Neural progenitor cell (in vitro differentiated cells): ENCODE data around the gene NLK. TPM values are rescaled to one million over a fixed set of nuclear protein-coding genes. Genes with fewer than 3 reads are reported as not detected.

Experiments used
- DNase-seq: peaks from one replicate; pipeline ENCODE4 v3.0.0-alpha.2; 2016; ENCODE audit warnings: low spot score
- H2AFZ ChIP-seq: fragments of 200-600 bp; sonication (generic); replicated peaks from 2 replicates; pipeline ENCODE4 v1.6.1; 2016; ENCODE audit warnings: antibody characterized with exemption
- H3F3A ChIP-seq: fragments of 200-600 bp; sonication (generic); 2 replicates; pipeline ENCODE4 v1.6.1; 2016; ENCODE audit warnings: antibody characterized with exemption, low read depth
- H3K27ac ChIP-seq: fragments of 200-600 bp; sonication (generic); 2 replicates; pipeline ENCODE4 v1.5.1; 2016; ENCODE audit warnings: mild to moderate bottlenecking
- H3K27me3 ChIP-seq: fragments of 200-600 bp; sonication (generic); 2 replicates; pipeline ENCODE4 v1.6.1; 2016; ENCODE audit warnings: mild to moderate bottlenecking, moderate library complexity
- H3K36me3 ChIP-seq: fragments of 200-600 bp; sonication (generic); 2 replicates; pipeline ENCODE4 v1.5.1; 2016
- H3K4me1 ChIP-seq: fragments of 200-600 bp; sonication (generic); 2 replicates; pipeline ENCODE4 v1.6.1; 2016; ENCODE audit warnings: mixed run types
- H3K4me2 ChIP-seq: fragments of 200-600 bp; sonication (generic); 2 replicates; pipeline ENCODE4 v1.6.1; 2016
- H3K4me3 ChIP-seq: fragments of 200-600 bp; sonication (generic); 2 replicates; pipeline ENCODE4 v1.5.1; 2016
- H3K79me2 ChIP-seq: fragments of 200-600 bp; sonication (generic); 2 replicates; pipeline ENCODE4 v1.6.1; 2016; ENCODE audit warnings: low read depth
- H3K9ac ChIP-seq: fragments of 200-600 bp; sonication (generic); 2 replicates; pipeline ENCODE4 v1.6.1; 2016
- H3K9me3 ChIP-seq: fragments of 200-600 bp; sonication (generic); 2 replicates; pipeline ENCODE4 v1.5.1; 2016; ENCODE audit warnings: low read depth
- H4K20me1 ChIP-seq: fragments of 200-600 bp; sonication (generic); 2 replicates; pipeline ENCODE4 v1.6.1; 2016; ENCODE audit warnings: low read depth
- H3K27ac Mint-ChIP-seq: 3 replicates; pipeline ENCODE4 v1.8.0; 2021; ENCODE audit warnings: mixed read lengths
- H3K27me3 Mint-ChIP-seq: 2 replicates; pipeline ENCODE4 v1.8.0; 2022; ENCODE audit warnings: low read depth, mild to moderate bottlenecking, inconsistent platforms, moderate library complexity, mixed read lengths; ENCODE audit not compliant: insufficient read depth
- H3K36me3 Mint-ChIP-seq: 3 replicates; pipeline ENCODE4 v1.8.0; 2021; ENCODE audit warnings: mixed read lengths
- H3K4me1 Mint-ChIP-seq: 3 replicates; pipeline ENCODE4 v1.8.0; 2021; ENCODE audit warnings: mixed read lengths
- H3K4me3 Mint-ChIP-seq: 3 replicates; pipeline ENCODE4 v1.8.0; 2021; ENCODE audit warnings: mild to moderate bottlenecking, moderate library complexity, mixed read lengths
- H3K9me3 Mint-ChIP-seq: 3 replicates; pipeline ENCODE4 v1.8.0; 2020; ENCODE audit warnings: mixed read lengths
- CTCF ChIP-seq: fragments of 200-600 bp; sonication (generic); IDR thresholded peaks from 2 replicates; pipeline ENCODE4 v1.5.1; 2017; ENCODE audit warnings: antibody characterized with exemption, mild to moderate bottlenecking
- EZH2 ChIP-seq: fragments of 200-600 bp; sonication (generic); IDR thresholded peaks from 2 replicates; pipeline ENCODE4 v1.6.1; 2017; ENCODE audit warnings: antibody characterized with exemption, mild to moderate bottlenecking, moderate library complexity
- EZH2phosphoT487 ChIP-seq: fragments of 200-600 bp; sonication (generic); IDR thresholded peaks from 2 replicates; pipeline ENCODE4 v1.6.1; 2017; ENCODE audit warnings: antibody characterized with exemption
- total RNA-seq: library from RNA; depleted of rRNA; stranded (reverse); fragments of >200 nt; gene quantifications from 2 replicates; pipeline ENCODE4 v1.2.3, GENCODE V29; 2015; ENCODE audit warnings: low replicate concordance

The NLK gene
- total RNA-seq, 1 donor from 2014 or later, result 61.7 TPM

GRCh38 chr17:28038802-28039201 is 3.7 kb upstream of the NLK start:
- H3K4me3 Mint-ChIP-seq, result no peak overlapping the region
- peaks cover 8% of the 10 kb centered on the region for H3K27me3 Mint-ChIP-seq
- no peak overlapping the region for H3K27ac Mint-ChIP-seq
- no peak overlapping the region for H3K4me3 ChIP-seq
- H3K36me3 Mint-ChIP-seq, result peaks cover 2% of the 10 kb centered on the region
- peaks cover 9% of the 10 kb centered on the region for H3F3A ChIP-seq
- peaks cover 23% of the 10 kb centered on the region for H3K4me1 Mint-ChIP-seq
- no peak for DNase-seq
- H3K9me3 Mint-ChIP-seq, result peaks cover 3% of the 10 kb centered on the region
- H3K4me2 ChIP-seq, result no peak overlapping the region
- TF ChIP-seq CTCF (no peak), EZH2phosphoT487 (no peak), EZH2 (no peak)
- peaks cover 20% of the 10 kb centered on the region for H3K79me2 ChIP-seq
- no peaks in the 10 kb centered on the region for H3K9me3 ChIP-seq
- H3K27me3 ChIP-seq, result no peaks in the 10 kb centered on the region
- no peak overlapping the region for H3K27ac ChIP-seq
- H2AFZ ChIP-seq, result no peak overlapping the region
- H3K36me3 ChIP-seq, result no peaks in the 10 kb centered on the region
- peaks cover 14% of the 10 kb centered on the region for H4K20me1 ChIP-seq
- H3K9ac ChIP-seq, result no peak overlapping the region
- peaks cover 15% of the 10 kb centered on the region for H3K4me1 ChIP-seq

- Mint-ChIP-seq H3K4me1 (peaks cover 25% of the 10 kb centered on the region), H3K9me3 (peaks cover 3% of the 10 kb centered on the region), H3K27ac (no peak overlapping the region), H3K36me3 (peaks cover 3% of the 10 kb centered on the region), H3K27me3 (peaks cover 9% of the 10 kb centered on the region), H3K4me3 (no peak overlapping the region)
- Histone ChIP-seq H3K79me2 (peaks cover 25% of the 10 kb centered on the region), H2AFZ (no peak overlapping the region), H3K36me3 (no peaks in the 10 kb centered on the region), H3K27ac (no peak overlapping the region), H3K9ac (no peak overlapping the region), H3K4me1 (peaks cover 20% of the 10 kb centered on the region), H3K9me3 (no peaks in the 10 kb centered on the region), H4K20me1 (peaks cover 19% of the 10 kb centered on the region), H3K4me2 (no peak overlapping the region), H3K4me3 (no peak overlapping the region), H3F3A (peaks cover 9% of the 10 kb centered on the region), H3K27me3 (no peaks in the 10 kb centered on the region)
- TF ChIP-seq EZH2phosphoT487 (no peak), EZH2 (no peak), CTCF (no peak)
- DNase-seq, result no peak
Observed at GRCh38 chr17:28039251-28039650, 3.2 kb upstream of the NLK start.

- Histone ChIP-seq H3K27ac (no peak overlapping the region), H4K20me1 (peaks cover 24% of the 10 kb centered on the region), H3K9ac (no peak overlapping the region), H2AFZ (no peak overlapping the region), H3K27me3 (no peaks in the 10 kb centered on the region), H3K4me1 (peaks cover 28% of the 10 kb centered on the region), H3K79me2 (peaks cover 36% of the 10 kb centered on the region), H3K4me2 (peak overlapping the region; percentile 41), H3K36me3 (no peaks in the 10 kb centered on the region), H3F3A (peaks cover 9% of the 10 kb centered on the region), H3K9me3 (no peaks in the 10 kb centered on the region), H3K4me3 (peak overlapping the region; percentile 33)
- Mint-ChIP-seq H3K4me3 (peak overlapping the region; percentile 88), H3K36me3 (peaks cover 8% of the 10 kb centered on the region), H3K4me1 (peaks cover 33% of the 10 kb centered on the region), H3K27ac (no peak overlapping the region), H3K9me3 (peaks cover 3% of the 10 kb centered on the region), H3K27me3 (peaks cover 7% of the 10 kb centered on the region)
- no peak for DNase-seq
- TF ChIP-seq EZH2 (no peak), EZH2phosphoT487 (no peak), CTCF (no peak)
Observed at GRCh38 chr17:28040406-28040805, 2.1 kb upstream of the NLK start.
